K562 (cell line): ENCODE measurements around the gene PRKG1. TPM values are rescaled to one million over a fixed set of nuclear protein-coding genes. Genes with fewer than 3 reads are reported as not detected.

ENCODE experiments used
- ATAC-seq: fragments of 200-7000 bp; cut with Tn5 transposase; 3 replicates; pipeline ENCODE4 v1.9.1; 2020; ENCODE audit warnings: moderate library complexity
- BruUV-seq: library from RNA; stranded (reverse); fragments of 400-500 nt; replicated peaks from 2 replicates; lab custom pipeline; 2021; lab: Mats Ljungman, UMichigan
- CTCF ChIA-PET: fragments of 300-600 bp; formaldehyde crosslinking; extraction: SDS; loops from one replicate; lab custom pipeline; 2021; ENCODE audit warnings: low intra/inter-chr PET ratio; lab: Yijun Ruan, JAX
- POLR2A ChIA-PET: fragments of 300-600, 350-650 bp; sonication (Branson Sonifier 250); formaldehyde crosslinking; extraction: SDS; loops from one replicate; lab custom pipeline; 2021; ENCODE audit warnings: antibody characterized with exemption, inconsistent platforms; lab: Yijun Ruan, JAX
- DNase-seq, 4 experiments: peaks; one replicate each; pipeline versions ENCODE4 v3.0.0 to v3.0.0-alpha.2; 2011 to 2018; ENCODE audit warnings: low spot score in 3 of 4, mixed read lengths in 3 of 4; ENCODE audit errors: extremely low read depth in 1 of 4
- FAIRE-seq: peaks from 2 replicates; lab custom pipeline; 2011; peaks lifted over from hg19 to GRCh38; lab: Jason Lieb, UNC
- H2AFZ ChIP-seq: 2 replicates; pipeline ENCODE4 v1.6.0; 2011; ENCODE audit warnings: low read depth, low read length, control low read depth, inconsistent platforms
- H3K27ac ChIP-seq: fragments of 200-600 bp; 3 replicates; pipeline ENCODE4 v1.8.0; 2011; ENCODE audit warnings: low read depth, mild to moderate bottlenecking, control low read depth, inconsistent platforms, low read length, moderate library complexity, mixed read lengths; ENCODE audit errors: extremely low read depth
- H3K27me3 ChIP-seq, 2 experiments: fragments of 300-600 bp in 1 of 2; 2 replicates in 1 of 2; 3 replicates in 1 of 2; pipeline versions ENCODE4 v1.6.0 to v1.8.0; 2011; ENCODE audit warnings: inconsistent platforms in 2 of 2, low read length in 2 of 2, mild to moderate bottlenecking in 1 of 2, mixed read lengths in 1 of 2, moderate library complexity in 1 of 2; ENCODE audit not compliant: control insufficient read depth in 2 of 2, insufficient read depth in 2 of 2
- H3K36me3 ChIP-seq: fragments of 300-600 bp; 3 replicates; pipeline ENCODE4 v1.8.0; 2011; ENCODE audit warnings: mild to moderate bottlenecking, low read length, inconsistent platforms; ENCODE audit not compliant: control insufficient read depth, insufficient read depth
- H3K4me1 ChIP-seq, 2 experiments: fragments of 200-600 bp in 1 of 2; replicated peaks in 1 of 2; 2 replicates in 1 of 2; 3 replicates in 1 of 2; pipeline versions ENCODE4 v1.5.1 to v1.8.0; 2011; ENCODE audit warnings: inconsistent platforms in 2 of 2, low read length in 2 of 2, mild to moderate bottlenecking in 1 of 2, mixed read lengths in 1 of 2, moderate library complexity in 1 of 2; ENCODE audit not compliant: control insufficient read depth in 2 of 2, insufficient read depth in 2 of 2
- H3K4me2 ChIP-seq: 2 replicates; pipeline ENCODE4 v1.6.1; 2011; ENCODE audit warnings: low read length, control low read depth, inconsistent platforms, mixed read lengths; ENCODE audit not compliant: insufficient read depth
- H3K4me3 ChIP-seq: fragments of 200-600 bp; sonication (generic), shearing (Covaris generic); 2 replicates; pipeline ENCODE4 v1.5.1; 2016; ENCODE audit warnings: control low read depth, inconsistent platforms
- H3K79me2 ChIP-seq: fragments of 200-600 bp; 3 replicates; pipeline ENCODE4 v1.8.0; 2011; ENCODE audit warnings: low read length, inconsistent platforms; ENCODE audit not compliant: control insufficient read depth, insufficient read depth
- H3K9ac ChIP-seq, 2 experiments: 2 replicates each; pipeline versions ENCODE4 v1.6.0 to v1.6.1; 2011; ENCODE audit warnings: low read depth in 2 of 2, low read length in 2 of 2, control low read depth in 1 of 2, inconsistent platforms in 1 of 2, mild to moderate bottlenecking in 1 of 2, mixed read lengths in 1 of 2; ENCODE audit not compliant: insufficient read depth in 1 of 2
- H3K9me1 ChIP-seq: one replicate; pipeline ENCODE4 v1.6.0; 2011; ENCODE audit warnings: inconsistent platforms, mild to moderate bottlenecking, low read length, moderate library complexity; ENCODE audit not compliant: control insufficient read depth, insufficient read depth
- H3K9me3 ChIP-seq: replicated peaks from 2 replicates; pipeline ENCODE4 v1.5.1; 2011; ENCODE audit warnings: low read depth, low read length, inconsistent platforms; ENCODE audit not compliant: control insufficient read depth, insufficient read depth
- H4K20me1 ChIP-seq: replicated peaks from 2 replicates; pipeline ENCODE4 v1.6.1; 2011; ENCODE audit warnings: low read length, inconsistent platforms, mixed read lengths; ENCODE audit not compliant: control insufficient read depth, insufficient read depth
- BDP1 ChIP-seq: IDR thresholded peaks from 3 replicates; pipeline ENCODE4 v1.6.1; 2011; ENCODE audit not compliant: insufficient read length, insufficient read depth
- FIP1L1 ChIP-seq: fragments of 200-400 bp; formaldehyde crosslinking; IDR thresholded peaks from 2 replicates; pipeline ENCODE4 v1.6.1; 2018; ENCODE audit warnings: mild to moderate bottlenecking, low read depth, low read length; ENCODE audit not compliant: poor library complexity, severe bottlenecking
- HEY1 ChIP-seq: fragments of 250-450 bp; sonication (Bioruptor Pico); IDR thresholded peaks from 2 replicates; pipeline ENCODE4 v1.5.0; 2020; ENCODE audit warnings: mild to moderate bottlenecking, moderate library complexity, borderline replicate concordance
- KAT2B ChIP-seq: IDR thresholded peaks from one replicate; pipeline ENCODE4 v1.6.1; 2012; ENCODE audit warnings: low read depth, mild to moderate bottlenecking, control low read depth, inconsistent platforms, low read length, moderate library complexity
- PTBP1 ChIP-seq: fragments of 200-400 bp; formaldehyde crosslinking; IDR thresholded peaks from 2 replicates; pipeline ENCODE4 v1.6.1; 2017; ENCODE audit warnings: low read depth, low read length
- RAD21 ChIP-seq, 2 experiments: fragments of 250-450 bp in 1 of 2; fragments of 450-650 bp in 1 of 2; sonication (Bioruptor Pico) in 1 of 2; formaldehyde crosslinking in 1 of 2; IDR thresholded peaks in 1 of 2; conservative IDR thresholded peaks in 1 of 2; 2 replicates each; pipeline versions ENCODE4 v1.4.0 to v1.8.0; 2020 to 2022; ENCODE audit warnings: mild to moderate bottlenecking in 2 of 2, moderate library complexity in 1 of 2
- RHOXF2B ChIP-seq: fragments of 250-450 bp; sonication (Bioruptor Pico); conservative IDR thresholded peaks from 2 replicates; pipeline ENCODE4 v1.5.1; 2021
- RNF2 ChIP-seq: sonication (generic); IDR thresholded peaks from 2 replicates; pipeline ENCODE4 v1.6.1; 2016
- SP2 ChIP-seq: IDR thresholded peaks from 2 replicates; pipeline ENCODE4 v1.6.1; 2011; ENCODE audit warnings: mild to moderate bottlenecking, low read depth, low read length, moderate library complexity; ENCODE audit not compliant: poor library complexity, severe bottlenecking; ENCODE audit errors: extremely low read depth
- STAG1 ChIP-seq: sonication (generic); formaldehyde crosslinking; IDR thresholded peaks from 2 replicates; pipeline ENCODE4 v1.5.0; 2020; ENCODE audit warnings: missing genetic modification reagents, borderline replicate concordance
- TEAD2 ChIP-seq: fragments of 450-650 bp; IDR thresholded peaks from 2 replicates; pipeline ENCODE4 v1.6.1; 2016; ENCODE audit warnings: missing genetic modification characterization, control low read depth, missing compliant biosample characterization
- ZNF143 ChIP-seq: sonication (generic); formaldehyde crosslinking; IDR thresholded peaks from 2 replicates; pipeline ENCODE4 v1.9.0; 2022; ENCODE audit warnings: mild to moderate bottlenecking, missing genetic modification reagents
- WGBS: fragments of 100-300 bp; shearing (Covaris generic); methylation state at CpG from one replicate; pipeline ENCODE4 v1.1.6; 2016; ENCODE audit warnings: low coverage, mixed read lengths; ENCODE audit not compliant: insufficient coverage; ENCODE audit errors: missing lambda C conversion rate; 5-methylcytosine and 5-hydroxymethylcytosine counted together
- in situ Hi-C: fragments of 300-500 bp; cut with MboI; formaldehyde crosslinking; loops from 4 replicates; pipeline ENCODE4 v1.15.0; 2018; ENCODE audit warnings: inconsistent platforms, mixed read lengths
- intact Hi-C: fragments of 100-400 bp; cut with micrococcal nuclease; formaldehyde crosslinking; loops from 2 replicates; pipeline ENCODE4 v1.14.2; 2022
- polyA plus RNA-seq, 8 experiments: library from polyadenylated mRNA; depleted of rRNA in 4 of 8; stranded (reverse) in 5 of 8; unstranded in 3 of 8; fragments of >200 nt; fragmentation: Nextera tagmentation in 2 of 8; fragmentation: Illumina TruSeq in 1 of 8; extraction: Ambion mirVana in 2 of 8; extraction: Trizol in 1 of 8; gene quantifications; 2 replicates each; pipeline versions ENCODE4 v1.2.1 to v1.2.3, GENCODE V29; 2011 to 2014; ENCODE audit warnings: inconsistent platforms in 1 of 8, missing spikeins in 1 of 8
- total RNA-seq, 7 experiments: library from RNA; depleted of rRNA in 6 of 7; stranded (reverse); fragments of >200 nt in 6 of 7; fragmentation: Illumina TruSeq in 2 of 7; extraction: Trizol in 2 of 7; gene quantifications; 2 replicates each; pipeline versions ENCODE4 v1.2.1 to v1.2.3, GENCODE V29; 2011 to 2021; ENCODE audit warnings: low replicate concordance in 1 of 7
- TF ChIP-seq, protein P1 (sequence below): sonication (generic); formaldehyde crosslinking; IDR thresholded peaks from 2 replicates; pipeline ENCODE4 v1.8.0; 2022; ENCODE audit warnings: missing genetic modification reagents, mild to moderate bottlenecking, borderline replicate concordance
- TF ChIP-seq, protein P2 (sequence below), 2 experiments: fragments of 250-450 bp in 1 of 2; fragments of 450-650 bp in 1 of 2; sonication (Bioruptor Pico) in 1 of 2; IDR thresholded peaks; 2 replicates each; pipeline versions ENCODE4 v1.6.1 to v1.8.0; 2016 to 2021; ENCODE audit warnings: mild to moderate bottlenecking in 2 of 2, moderate library complexity in 2 of 2, missing compliant biosample characterization in 1 of 2, missing genetic modification characterization in 1 of 2
- TF ChIP-seq, protein P3 (sequence below), 2 experiments: fragments of 450-650 bp in 1 of 2; IDR thresholded peaks; 2 replicates each; pipeline ENCODE4 v1.6.1; 2011 to 2017; ENCODE audit warnings: low read depth in 2 of 2, antibody characterized with exemption in 1 of 2, borderline replicate concordance in 1 of 2, low read length in 1 of 2, mild to moderate bottlenecking in 1 of 2, mixed read lengths in 1 of 2; ENCODE audit not compliant: control insufficient read depth in 1 of 2

The PRKG1 gene
- total and polyA plus RNA-seq, 9 of the 15 experiments (the other 6 are each of a cell fraction or from before 2014, with no cell fraction given), result 0.22 TPM; not detected in 8

DNA sequence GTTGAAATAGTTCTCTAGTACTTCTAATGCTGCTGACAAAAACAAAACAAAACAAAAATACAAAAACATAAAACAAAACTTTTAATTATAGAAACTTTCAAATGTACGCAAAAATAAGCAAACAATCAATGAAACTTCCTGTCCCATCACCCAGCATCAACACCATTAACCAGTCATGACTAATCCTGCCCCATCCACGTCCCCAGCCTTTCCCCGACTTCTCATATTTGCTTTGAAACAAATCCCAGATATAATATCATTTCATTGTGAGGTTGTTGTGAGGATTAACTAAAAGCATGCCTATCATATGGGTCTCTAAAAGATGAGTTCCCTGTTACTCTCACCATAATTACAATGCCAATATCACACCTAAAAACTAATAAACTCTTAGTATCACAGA, 569.4 kb downstream of the PRKG1 start:
- Histone ChIP-seq H3K36me3 (no peaks in the 10 kb centered on the region), H4K20me1 (no peaks in the 10 kb centered on the region), H3K4me2 (no peak overlapping the region), H3K9me3 (no peaks in the 10 kb centered on the region), H2AFZ (no peak overlapping the region), H3K9me1 (no peaks in the 10 kb centered on the region), H3K4me3 (no peak overlapping the region), H3K27me3 (no peaks in the 10 kb centered on the region), H3K4me1 (no peaks in the 10 kb centered on the region), H3K9ac (no peak overlapping the region), H3K27ac (no peak overlapping the region), H3K79me2 (no peaks in the 10 kb centered on the region)
- ATAC-seq (no peak), DNase-seq (no peak), FAIRE-seq (no peak)
- 0% methylated on average over 3 of the region's 3 CpGs for WGBS
- ChIA-PET CTCF (no interaction called here), POLR2A (no interaction called here)
- no peak for TF ChIP-seq RAD21 (CRISPR knock-in tag; conservative IDR thresholded peaks at IDR 0.05 in 1 of 2, IDR thresholded peaks at IDR 0.05 in 1 of 2)
- no peak for TF ChIP-seq SP2
- no peak for TF ChIP-seq ZNF143 (CRISPR knock-in tag)
- TF ChIP-seq, protein P1, sequence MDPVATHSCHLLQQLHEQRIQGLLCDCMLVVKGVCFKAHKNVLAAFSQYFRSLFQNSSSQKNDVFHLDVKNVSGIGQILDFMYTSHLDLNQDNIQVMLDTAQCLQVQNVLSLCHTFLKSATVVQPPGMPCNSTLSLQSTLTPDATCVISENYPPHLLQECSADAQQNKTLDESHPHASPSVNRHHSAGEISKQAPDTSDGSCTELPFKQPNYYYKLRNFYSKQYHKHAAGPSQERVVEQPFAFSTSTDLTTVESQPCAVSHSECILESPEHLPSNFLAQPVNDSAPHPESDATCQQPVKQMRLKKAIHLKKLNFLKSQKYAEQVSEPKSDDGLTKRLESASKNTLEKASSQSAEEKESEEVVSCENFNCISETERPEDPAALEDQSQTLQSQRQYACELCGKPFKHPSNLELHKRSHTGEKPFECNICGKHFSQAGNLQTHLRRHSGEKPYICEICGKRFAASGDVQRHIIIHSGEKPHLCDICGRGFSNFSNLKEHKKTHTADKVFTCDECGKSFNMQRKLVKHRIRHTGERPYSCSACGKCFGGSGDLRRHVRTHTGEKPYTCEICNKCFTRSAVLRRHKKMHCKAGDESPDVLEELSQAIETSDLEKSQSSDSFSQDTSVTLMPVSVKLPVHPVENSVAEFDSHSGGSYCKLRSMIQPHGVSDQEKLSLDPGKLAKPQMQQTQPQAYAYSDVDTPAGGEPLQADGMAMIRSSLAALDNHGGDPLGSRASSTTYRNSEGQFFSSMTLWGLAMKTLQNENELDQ (CRISPR knock-in tag), result no peak
- TF ChIP-seq, protein P2, sequence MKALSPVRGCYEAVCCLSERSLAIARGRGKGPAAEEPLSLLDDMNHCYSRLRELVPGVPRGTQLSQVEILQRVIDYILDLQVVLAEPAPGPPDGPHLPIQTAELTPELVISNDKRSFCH (CRISPR knock-in tag; IDR thresholded peaks at IDR 0.05), result no peak
- TF ChIP-seq, protein P2 (tag; IDR thresholded peaks at IDR 0.05), result no peak
- no peak for TF ChIP-seq STAG1 (CRISPR knock-in tag)
- TF ChIP-seq, protein P3, sequence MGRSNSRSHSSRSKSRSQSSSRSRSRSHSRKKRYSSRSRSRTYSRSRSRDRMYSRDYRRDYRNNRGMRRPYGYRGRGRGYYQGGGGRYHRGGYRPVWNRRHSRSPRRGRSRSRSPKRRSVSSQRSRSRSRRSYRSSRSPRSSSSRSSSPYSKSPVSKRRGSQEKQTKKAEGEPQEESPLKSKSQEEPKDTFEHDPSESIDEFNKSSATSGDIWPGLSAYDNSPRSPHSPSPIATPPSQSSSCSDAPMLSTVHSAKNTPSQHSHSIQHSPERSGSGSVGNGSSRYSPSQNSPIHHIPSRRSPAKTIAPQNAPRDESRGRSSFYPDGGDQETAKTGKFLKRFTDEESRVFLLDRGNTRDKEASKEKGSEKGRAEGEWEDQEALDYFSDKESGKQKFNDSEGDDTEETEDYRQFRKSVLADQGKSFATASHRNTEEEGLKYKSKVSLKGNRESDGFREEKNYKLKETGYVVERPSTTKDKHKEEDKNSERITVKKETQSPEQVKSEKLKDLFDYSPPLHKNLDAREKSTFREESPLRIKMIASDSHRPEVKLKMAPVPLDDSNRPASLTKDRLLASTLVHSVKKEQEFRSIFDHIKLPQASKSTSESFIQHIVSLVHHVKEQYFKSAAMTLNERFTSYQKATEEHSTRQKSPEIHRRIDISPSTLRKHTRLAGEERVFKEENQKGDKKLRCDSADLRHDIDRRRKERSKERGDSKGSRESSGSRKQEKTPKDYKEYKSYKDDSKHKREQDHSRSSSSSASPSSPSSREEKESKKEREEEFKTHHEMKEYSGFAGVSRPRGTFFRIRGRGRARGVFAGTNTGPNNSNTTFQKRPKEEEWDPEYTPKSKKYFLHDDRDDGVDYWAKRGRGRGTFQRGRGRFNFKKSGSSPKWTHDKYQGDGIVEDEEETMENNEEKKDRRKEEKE (IDR thresholded peaks at IDR 0.05; ENCODE audit: borderline replicate concordance in 1 of 2, control insufficient read depth in 1 of 2, low read depth in 2 of 2, low read length in 1 of 2), result no peak
- TF ChIP-seq HEY1, result no peak
- no peak for TF ChIP-seq TEAD2 (tag)
- no peak for TF ChIP-seq FIP1L1
- no peak for TF ChIP-seq KAT2B
- TF ChIP-seq RHOXF2B (CRISPR knock-in tag), result no peak
- TF ChIP-seq BDP1, result no peak
- no peak for TF ChIP-seq RNF2
- no peak for TF ChIP-seq PTBP1
- in situ Hi-C loops, result no loop called here
- BruUV-seq, result no TSS peak
- intact Hi-C loops, result no loop called here
